ENCODE measurements around the gene SSH2.
"Not testable (repeated sequence)": the region's sequence is repeated elsewhere in the genome, so short reads cannot be mapped to it uniquely, and the experiment has no call there.

SSH2 gene

GRCh38 chr17:29929533-29930408 lies at the start of gene SSH2:
Gene SSH2 (minus strand): TSS chr17:29930228. CDS start chr17:29930000, 228 bp downstream.
- peak; percentile 87 for DNase-seq

- DNase-seq, result no peak
Observed at GRCh38 chr17:29977836-29978235, 47.8 kb upstream of the SSH2 start.

- DNase-seq, result no peak
Observed at GRCh38 chr17:29973005-29973404, 43.0 kb upstream of the SSH2 start.

GRCh38 chr17:29972277-29972676 lies 42.2 kb upstream of the SSH2 start:
- peak; percentile 45 for DNase-seq

GRCh38 chr17:29968271-29968670 lies 38.2 kb upstream of the SSH2 start:
- DNase-seq, result no peak

- no peak for DNase-seq
Observed at GRCh38 chr17:29962656-29963055, 32.6 kb upstream of the SSH2 start.

GRCh38 chr17:29959658-29960337 lies 29.8 kb upstream of the SSH2 start:
- no peak for DNase-seq

GRCh38 chr17:29958947-29959657 lies 29.1 kb upstream of the SSH2 start:
- no peak for DNase-seq

- not testable (repeated sequence) for DNase-seq
Observed at GRCh38 chr17:29957488-29957887, 27.5 kb upstream of the SSH2 start.

GRCh38 chr17:29956225-29956624 lies 26.2 kb upstream of the SSH2 start:
- DNase-seq, result no peak

GRCh38 chr17:29954405-29954804 lies 24.4 kb upstream of the SSH2 start:
- DNase-seq, result no peak

GRCh38 chr17:29949696-29950095 lies 19.7 kb upstream of the SSH2 start:
- peak; percentile 60 for DNase-seq

GRCh38 chr17:29948448-29949215 lies 18.6 kb upstream of the SSH2 start:
- no peak for DNase-seq

- no peak for DNase-seq
Observed at GRCh38 chr17:29945281-29945680, 15.3 kb upstream of the SSH2 start.

GRCh38 chr17:29941334-29941733 lies 11.3 kb upstream of the SSH2 start, which contains the start of gene EFCAB5:
Gene EFCAB5 (plus strand): TSS chr17:29941634. CDS start chr17:29941797, 163 bp downstream.
- DNase-seq, result no peak

- DNase-seq, result no peak
Observed at GRCh38 chr17:29936724-29937123, 6.7 kb upstream of the SSH2 start.

GRCh38 chr17:29935909-29936308 lies 5.9 kb upstream of the SSH2 start:
- DNase-seq, result not testable (repeated sequence)

GRCh38 chr17:29933379-29933778 lies 3.4 kb upstream of the SSH2 start:
- no peak for DNase-seq

- peak; percentile 98 for DNase-seq
Observed at GRCh38 chr17:29931231-29931932, 1.4 kb upstream of the SSH2 start.

- DNase-seq, result peak; percentile 78
Observed at GRCh38 chr17:29930409-29931010, 482 bp upstream of the SSH2 start.

- peak; percentile 69 for DNase-seq
Observed at GRCh38 chr17:29929006-29929532, 959 bp downstream of the SSH2 start.

Data from NCI-H748 treated with DMSO at 0.1 percent for 48 hours (cell line).